T-helper 22 cell (primary cell): ENCODE results near the gene CRISPLD2.

Source experiments
- DNase-seq: peaks from one replicate; pipeline ENCODE4 v3.0.0-alpha.2; 2020; ENCODE audit warnings: low read depth

Gene CRISPLD2

GRCh38 chr16:84819644-84820304 lies at the start of gene CRISPLD2:
Gene CRISPLD2, plus strand, starts transcription at chr16:84819985. Its CDS starts 18,511 bp downstream, at chr16:84838496.
- DNase-seq: peak; percentile 76

DNA sequence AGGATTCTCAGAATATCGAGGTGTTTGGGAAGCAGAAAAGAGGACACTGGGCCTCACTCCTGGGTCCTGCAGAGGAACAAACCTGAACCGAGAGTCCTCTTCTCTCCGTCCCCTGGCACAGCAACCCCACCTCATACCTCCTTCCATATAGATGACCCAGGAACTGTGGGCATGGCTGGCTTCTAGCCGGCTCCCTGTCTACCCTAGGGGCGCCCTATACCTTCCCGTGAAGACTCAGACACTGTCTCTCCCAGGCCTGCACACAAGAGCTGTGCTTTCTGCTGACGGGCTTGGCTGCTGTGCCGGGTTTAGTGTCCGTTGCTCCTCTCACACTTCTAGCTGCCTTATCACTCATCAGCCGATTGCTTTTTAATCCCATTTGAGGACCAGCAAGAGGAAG lies 46.5 kb upstream of the CRISPLD2 start:
- DNase-seq: no peak

DNA sequence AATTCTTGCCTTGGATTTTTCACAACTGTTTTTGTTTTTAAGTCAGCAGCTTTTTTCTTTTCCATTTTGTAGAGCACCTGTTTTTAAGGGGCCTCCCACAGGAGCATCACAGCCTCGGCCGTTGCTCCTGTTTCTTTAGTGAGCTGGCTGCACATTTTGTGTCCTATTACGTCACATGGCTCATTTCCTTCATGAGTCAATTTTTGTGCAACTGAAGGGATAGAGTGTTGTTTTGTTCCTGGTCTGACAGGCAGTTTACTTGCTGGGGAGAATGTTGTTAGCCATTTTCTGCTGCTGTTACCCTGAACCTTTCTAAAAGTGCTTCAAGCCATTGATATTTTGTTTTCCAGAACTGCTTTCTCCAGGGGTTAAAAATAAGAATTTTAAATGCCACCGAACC lies 45.0 kb upstream of the CRISPLD2 start:
- DNase-seq: no peak

DNA sequence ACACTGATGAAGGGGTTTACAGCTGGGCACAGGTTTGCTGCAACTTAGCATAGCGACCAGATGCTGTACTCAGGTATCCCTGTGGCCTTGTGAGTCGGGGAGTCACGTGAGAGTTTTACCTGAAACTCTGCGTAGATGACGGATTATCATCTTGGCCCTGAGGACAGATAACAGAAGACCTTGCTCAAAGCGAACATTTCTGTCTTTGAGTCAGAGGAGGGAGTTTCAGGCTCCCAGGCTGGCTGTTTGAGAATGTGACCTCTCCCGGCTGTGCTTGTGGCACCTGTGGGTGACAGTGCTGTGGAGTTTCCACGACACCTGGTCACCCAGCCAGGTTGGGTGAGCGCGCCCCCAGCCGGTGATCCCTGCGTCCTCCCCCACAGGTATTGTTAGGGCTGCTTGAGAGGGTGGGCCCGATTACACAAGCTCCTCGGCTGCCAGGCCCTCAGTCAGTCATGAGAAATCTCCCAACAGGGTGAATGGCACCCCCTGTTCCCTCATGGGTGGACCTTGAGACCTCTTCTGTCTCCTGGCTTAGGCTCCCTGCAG lies 44.4 kb upstream of the CRISPLD2 start:
- no peak for DNase-seq

DNA sequence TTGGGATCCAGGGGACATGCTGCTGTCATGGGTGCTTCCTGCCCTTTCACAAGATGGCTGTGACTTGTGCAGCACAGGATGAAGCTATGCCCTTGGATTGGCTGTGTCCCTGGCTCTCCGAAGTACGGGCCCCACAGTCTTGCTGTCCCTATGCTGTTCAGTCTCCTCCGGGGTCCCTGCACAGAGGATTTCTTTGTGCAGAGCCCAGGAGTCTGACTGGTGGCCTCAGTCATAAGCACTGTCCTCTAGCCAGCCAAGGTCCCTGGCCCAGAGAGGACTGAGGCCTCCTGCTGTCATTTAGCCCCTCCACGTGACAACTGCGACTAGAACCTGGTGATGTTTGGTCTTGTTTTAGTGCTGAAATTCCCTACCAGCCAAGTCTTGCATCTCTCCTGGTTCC lies 42.4 kb upstream of the CRISPLD2 start:
- no peak for DNase-seq

DNA sequence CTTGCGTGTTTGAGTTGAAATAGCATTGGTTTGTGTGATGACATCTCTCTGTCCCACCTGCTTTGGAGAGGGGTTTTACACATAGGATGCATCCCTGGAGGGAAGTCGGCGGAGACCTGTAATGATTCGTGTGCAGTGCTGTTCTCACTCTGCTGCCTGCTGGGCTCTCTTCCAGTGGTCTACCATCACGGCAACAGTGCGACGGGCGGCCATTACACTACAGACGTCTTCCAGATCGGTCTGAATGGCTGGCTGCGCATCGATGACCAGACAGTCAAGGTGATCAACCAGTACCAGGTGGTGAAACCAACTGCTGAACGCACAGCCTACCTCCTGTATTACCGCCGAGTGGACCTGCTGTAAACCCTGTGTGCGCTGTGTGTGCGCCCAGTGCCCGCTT lies 41.1 kb upstream of the CRISPLD2 start:
- no peak for DNase-seq

DNA sequence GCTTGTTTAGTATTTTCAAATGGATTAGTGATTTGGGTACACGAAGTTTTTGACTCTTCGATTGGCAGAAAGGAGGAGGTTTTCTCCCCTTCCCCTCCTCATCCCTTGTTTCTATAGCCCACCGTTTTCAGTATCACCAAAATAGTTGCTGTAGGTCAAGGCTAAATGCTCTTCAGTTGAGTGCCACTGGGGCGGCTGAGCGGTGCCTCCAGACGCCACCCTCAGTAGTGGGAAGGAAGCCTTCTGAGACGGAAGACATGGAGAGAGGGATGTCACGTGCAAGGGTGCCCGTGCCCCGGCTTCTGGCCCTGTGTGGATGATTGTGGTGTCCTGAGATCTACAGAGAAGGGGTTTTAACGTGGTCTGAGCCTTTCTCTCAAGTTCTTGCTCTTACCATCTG lies 39.7 kb upstream of the CRISPLD2 start:
- no peak for DNase-seq

- no peak for DNase-seq
These were observed 39.0 kb upstream of the CRISPLD2 start for GRCh38 chr16:84780544-84781376.

DNA sequence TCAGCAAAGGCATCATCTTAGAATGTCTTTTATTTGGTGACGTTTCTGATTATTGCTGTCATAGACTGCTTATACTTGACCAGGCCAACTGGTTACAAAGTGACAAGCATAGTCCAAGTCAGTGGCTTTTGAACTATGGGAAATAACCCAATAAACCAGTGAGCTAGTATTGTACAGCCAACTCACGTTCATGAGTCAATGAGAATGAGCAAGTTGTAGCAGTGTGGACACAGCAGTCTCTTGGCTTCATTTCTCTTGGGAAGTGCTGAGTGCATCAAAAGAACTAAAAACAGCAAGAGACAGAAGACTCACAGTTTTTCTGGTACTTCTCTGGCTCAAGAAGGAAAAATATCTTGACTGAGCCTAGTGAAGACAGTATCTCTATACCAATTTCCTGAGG lies 36.9 kb upstream of the CRISPLD2 start:
- DNase-seq: no peak

DNA sequence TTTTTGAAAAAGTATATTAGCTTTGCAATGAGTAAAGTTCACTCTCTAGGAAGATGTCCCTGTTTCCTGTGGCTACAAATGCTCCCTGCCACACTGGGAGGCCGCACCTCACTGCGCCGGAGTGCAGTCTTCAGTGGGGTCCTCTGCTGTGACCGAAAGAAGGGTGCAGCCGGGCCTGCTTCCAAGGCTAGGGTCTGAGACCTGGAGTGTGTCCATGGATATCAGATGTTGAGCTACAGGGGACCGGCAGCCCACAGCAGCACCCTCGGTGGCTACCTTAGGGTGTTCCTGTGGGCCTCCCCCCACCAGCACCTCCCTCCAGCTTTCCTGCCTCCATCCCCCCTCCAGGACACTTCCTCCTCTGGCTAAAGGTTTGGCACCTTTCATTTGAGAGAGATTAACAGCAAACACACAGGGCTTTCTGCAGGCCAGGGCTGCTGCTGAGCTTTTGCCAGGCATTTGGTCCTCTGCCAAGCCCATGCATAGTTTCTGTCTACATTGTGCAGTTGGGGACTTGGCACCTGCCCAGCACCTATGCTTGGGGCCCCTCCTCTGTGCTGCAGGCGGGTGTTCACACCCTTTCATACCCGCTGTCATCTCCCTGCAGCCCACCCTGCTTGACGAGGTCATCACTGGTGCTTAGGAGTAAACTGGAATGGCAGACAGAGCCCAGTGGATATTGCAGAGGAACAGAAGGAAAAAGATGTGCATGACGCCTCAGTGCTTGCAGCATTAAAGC lies 33.8 kb upstream of the CRISPLD2 start:
- DNase-seq: no peak

GRCh38 chr16:84786605-84787262 lies 33.1 kb upstream of the CRISPLD2 start:
- DNase-seq: no peak

GRCh38 chr16:84787263-84787622 lies 32.5 kb upstream of the CRISPLD2 start:
- DNase-seq: no peak

- DNase-seq: no peak
These were observed 30.8 kb upstream of the CRISPLD2 start for GRCh38 chr16:84788920-84789391.

DNA sequence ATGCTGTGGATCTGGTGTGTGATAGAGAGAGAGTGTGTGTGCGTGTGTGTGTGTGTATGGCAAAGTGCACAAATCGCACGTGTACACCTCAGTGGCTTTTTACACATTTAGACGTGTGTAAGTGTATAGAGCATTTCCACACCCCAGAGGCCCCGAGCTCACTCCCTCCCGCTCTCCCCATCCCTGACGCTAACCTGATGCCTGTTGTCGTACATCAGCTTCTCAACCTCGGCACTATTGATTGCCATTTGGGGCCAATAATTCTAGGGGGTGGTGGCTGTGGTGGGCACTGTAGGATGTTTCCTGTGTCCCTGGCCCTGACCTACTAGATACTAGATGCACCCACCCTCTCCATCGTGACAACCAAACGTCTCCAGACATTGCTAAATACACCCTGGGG lies 30.4 kb upstream of the CRISPLD2 start:
- no peak for DNase-seq

GRCh38 chr16:84790301-84790700 lies 29.5 kb upstream of the CRISPLD2 start:
- no peak for DNase-seq

- no peak for DNase-seq
These were observed 28.7 kb upstream of the CRISPLD2 start for GRCh38 chr16:84791088-84791487.

DNA sequence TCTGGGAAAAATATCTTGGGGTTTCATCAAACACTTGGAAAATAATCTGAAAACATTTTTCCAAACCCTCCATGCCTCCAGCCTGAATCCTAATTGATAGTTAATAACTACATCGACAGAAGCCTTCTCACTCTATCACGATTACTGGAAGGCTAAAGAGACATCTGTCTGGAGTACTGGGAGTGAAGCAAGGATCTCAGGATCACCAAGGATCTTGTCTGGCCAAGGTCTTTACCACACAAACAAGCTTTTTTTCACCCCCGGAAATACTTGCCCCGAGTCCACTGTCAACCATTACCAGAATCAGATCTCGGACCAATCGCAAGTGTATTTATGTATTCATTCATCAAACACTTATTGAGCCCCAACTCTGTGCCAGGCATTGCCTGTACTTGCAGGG lies 28.3 kb upstream of the CRISPLD2 start:
- no peak for DNase-seq

DNA sequence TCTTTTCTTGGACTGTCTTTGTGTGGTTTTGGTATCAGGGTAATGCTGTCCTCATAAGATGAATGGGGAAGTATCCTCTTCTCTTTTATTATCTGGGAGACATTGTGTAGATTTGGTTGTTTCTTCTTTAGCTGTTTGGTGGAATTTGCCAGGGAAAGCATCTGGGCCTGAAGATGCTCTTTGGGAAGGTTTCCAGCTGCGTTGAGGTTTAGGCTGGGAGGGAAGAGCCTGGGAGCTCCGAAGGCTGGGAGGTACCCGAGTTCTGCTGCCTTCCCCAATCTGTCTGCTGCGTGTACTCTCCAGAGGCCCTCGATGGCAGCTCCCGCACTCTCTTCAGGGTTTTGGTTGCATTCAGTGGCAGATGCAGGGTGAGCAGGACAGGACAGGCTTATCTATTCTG lies 25.6 kb upstream of the CRISPLD2 start:
- DNase-seq: no peak

- DNase-seq: no peak
These were observed 25.2 kb upstream of the CRISPLD2 start for GRCh38 chr16:84794626-84795025.

DNA sequence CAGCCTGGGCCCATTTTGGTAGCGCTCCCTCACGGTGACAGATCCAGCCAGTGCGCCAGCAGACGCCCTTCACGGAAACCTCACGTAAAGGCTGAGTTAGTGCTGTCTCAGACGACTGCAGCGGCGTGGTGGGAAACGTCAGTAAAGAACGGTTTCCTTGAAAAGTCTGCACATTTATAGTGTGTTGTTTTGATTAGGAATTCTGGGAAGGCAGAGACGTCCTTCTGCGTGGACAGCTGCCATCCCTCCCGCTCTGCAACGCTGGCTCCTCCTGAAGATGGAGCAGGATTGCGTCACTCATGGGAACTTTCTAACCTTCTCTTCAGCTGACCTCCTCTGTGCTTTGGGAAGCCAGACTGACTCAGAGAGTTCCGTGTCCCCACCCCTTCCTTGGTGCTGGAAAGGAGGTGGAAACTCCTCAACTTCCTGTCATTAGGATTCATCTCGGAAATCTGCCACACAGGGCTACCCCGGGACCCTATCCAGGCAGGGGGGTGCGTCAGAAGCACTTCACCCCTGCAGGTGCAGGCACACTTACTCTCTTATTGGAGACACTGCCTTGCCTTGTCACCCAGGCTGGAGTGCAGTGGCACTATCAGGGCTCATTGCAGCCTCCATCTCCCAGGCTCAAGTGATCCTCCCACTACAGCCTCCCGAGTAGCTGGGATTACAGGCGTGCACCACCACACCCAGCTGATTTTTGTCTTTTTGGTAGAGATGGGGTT lies 24.3 kb upstream of the CRISPLD2 start:
- no peak for DNase-seq
